Anterior cingulate cortex (tissue), 58 donors: ENCODE measurements around the gene ZFAND3.

Experiments
- DNase-seq, 58 donors: peaks; one replicate each; lab custom pipeline; 2025; lab: John Stamatoyannopoulos, UW

ZFAND3 gene

DNA sequence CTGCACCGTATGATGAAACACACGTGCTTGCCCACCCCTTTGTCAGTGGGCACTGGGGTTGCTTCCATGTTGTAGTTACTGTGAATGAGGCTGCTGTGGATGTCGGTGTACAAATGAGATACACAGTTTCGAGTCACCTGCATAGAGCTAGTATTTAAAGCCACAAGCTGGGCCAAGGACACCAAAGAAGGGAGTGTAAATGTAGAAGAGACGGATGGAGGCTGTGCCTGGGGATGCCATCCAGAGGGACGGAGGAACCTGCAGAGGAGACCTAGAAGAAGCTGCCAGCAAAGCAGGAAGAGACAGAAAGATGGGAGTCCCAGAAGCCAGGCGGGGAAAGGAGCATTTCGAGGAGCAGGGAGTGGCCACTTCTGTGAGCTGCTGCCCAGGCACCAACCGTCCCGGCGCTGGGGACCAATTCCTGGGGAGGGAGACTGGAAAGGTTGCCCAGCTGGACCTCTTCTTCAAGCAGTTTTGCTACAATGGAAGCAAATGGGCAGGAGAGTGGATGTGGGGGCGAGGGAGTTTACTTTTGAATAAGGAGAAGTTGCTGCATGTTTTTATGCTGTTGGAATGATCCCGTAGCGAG lies 339.3 kb downstream of the ZFAND3 start:
- no peak for DNase-seq

DNA sequence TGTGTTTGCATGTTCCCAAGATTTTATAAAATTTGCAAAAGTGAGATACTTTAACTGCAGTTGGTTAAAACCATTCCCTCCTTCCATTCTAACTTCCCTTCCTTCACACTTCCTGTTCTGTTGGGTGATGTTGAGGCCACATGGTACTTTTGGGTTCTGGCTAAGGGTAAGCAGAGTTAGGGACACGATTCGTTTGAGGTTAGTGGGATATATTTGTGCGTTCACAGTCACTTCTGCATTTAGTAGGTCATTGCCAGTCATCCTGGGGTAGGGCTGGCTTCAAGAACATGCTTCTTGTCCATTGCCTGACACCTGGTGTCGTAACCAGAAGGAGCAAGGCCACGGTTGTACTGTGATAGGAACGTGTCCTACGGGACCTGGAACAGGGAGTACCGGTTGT lies 340.1 kb downstream of the ZFAND3 start:
- no peak for DNase-seq

DNA sequence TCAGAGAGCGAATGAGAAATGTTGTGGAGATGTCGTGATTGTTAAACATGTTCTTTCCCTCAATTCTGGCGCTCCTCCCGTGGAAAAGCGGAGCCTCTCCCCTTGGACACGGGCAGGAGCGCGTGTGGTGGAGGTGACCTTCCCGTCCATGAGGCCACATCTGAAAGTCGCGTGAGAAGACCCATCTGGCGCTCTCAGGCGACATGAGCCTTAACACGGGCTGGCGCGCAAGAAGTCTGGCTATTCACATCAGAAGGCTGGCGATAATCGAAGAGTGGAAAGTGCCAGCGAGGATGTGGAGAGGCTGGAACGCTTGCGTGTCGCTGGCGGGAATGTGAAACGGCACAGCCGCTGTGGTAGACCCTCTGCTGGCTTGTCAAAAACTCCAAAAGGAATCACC lies 341.3 kb downstream of the ZFAND3 start:
- no peak for DNase-seq

GRCh38 chr6:38161331-38161730 lies 341.8 kb downstream of the ZFAND3 start:
- DNase-seq, result no peak

DNA sequence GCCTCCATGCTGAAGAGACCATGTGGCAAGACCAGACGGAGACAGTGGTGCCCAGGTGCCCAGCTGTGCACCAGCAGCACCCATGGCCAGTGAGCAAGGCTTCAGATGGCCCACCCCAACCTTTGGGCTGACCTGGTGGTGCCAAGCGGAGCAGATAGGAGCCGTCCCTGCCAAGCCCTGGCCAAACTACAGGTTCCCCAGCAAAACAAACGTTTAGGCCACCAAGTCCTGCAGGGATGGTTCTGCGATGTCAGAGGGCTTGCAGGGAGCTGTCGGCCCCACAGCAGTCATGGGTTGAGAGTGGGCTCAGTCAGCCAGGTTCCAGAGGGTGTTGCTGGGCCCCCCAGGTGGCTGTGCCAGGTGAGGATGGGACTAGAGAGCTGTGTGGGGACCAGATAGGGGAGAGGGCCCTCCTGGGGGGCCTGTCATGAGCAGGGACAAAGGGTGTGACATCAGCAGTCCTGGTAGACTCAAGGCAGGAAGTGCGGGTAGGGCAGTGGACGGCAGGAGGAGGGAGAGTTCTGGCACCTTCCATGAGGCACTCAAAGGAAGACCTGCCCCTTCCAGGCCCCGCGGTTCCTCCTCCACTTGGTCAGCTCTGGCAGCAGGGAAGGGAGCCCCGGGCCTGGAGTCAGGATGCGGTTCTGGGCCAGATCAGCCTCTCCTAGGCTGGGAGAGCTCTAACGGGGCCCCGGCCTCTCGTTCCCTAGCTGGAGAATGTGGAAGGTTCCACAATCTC lies 342.4 kb downstream of the ZFAND3 start:
- no peak for DNase-seq

DNA sequence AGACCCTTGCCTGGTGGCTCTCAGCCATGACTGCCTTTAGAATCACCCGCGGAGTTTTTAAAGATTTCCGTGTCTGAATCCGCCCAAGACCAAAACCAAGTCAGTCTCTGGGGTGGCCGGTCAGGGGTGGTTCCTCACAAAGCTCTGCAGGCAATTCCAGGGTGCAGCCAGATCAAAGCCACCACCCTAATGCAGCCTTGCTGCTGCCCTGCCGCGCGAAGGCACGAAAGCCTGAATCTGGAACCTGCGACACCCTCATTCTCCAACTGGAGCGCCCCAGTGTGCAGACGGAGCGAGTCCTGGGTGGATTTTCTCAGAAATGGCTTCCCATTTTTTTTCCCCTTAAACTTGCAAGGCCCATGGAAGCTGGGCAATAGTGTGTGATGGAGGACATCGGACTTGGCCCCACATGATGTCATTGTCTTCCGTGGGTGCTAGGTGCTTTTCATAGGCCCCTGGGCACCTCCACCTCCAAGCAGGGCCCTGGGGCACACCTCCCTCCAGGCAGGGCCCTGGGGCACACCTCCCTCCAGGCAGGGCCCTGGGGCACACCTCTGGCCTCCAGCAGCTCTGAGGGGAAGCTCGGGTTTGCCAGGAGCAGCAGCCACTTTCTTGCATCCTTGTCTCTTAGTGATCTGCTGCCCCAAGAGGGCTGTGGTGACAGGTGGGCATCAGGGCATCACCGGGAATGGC lies 343.1 kb downstream of the ZFAND3 start:
- DNase-seq, result no peak

- DNase-seq, result no peak
These were observed 343.9 kb downstream of the ZFAND3 start for GRCh38 chr6:38163186-38164130.

GRCh38 chr6:38164131-38164481 lies 344.6 kb downstream of the ZFAND3 start:
- no peak for DNase-seq

DNA sequence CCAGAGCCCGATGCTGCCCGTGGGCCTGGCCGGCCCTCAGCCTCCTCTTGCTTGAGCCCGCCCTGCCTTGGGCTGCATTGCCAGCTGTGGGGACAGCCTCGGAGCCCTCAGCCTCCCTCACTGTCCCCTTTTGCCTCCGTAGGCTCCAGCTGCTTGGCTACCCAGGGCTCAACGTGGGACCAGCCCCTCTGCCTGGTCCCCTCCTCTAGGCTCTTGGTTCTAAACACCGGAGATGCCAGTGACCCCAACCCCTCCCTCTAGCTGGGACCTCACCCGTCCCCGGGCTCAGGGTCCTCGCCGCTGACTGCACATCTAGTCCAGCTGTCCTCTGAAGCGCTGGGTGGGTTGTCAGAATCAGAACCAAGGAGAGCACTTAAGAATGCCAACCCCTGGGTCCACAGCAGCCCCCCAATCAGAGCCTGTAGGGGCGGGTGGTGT lies 345.2 kb downstream of the ZFAND3 start:
- DNase-seq, result no peak

DNA sequence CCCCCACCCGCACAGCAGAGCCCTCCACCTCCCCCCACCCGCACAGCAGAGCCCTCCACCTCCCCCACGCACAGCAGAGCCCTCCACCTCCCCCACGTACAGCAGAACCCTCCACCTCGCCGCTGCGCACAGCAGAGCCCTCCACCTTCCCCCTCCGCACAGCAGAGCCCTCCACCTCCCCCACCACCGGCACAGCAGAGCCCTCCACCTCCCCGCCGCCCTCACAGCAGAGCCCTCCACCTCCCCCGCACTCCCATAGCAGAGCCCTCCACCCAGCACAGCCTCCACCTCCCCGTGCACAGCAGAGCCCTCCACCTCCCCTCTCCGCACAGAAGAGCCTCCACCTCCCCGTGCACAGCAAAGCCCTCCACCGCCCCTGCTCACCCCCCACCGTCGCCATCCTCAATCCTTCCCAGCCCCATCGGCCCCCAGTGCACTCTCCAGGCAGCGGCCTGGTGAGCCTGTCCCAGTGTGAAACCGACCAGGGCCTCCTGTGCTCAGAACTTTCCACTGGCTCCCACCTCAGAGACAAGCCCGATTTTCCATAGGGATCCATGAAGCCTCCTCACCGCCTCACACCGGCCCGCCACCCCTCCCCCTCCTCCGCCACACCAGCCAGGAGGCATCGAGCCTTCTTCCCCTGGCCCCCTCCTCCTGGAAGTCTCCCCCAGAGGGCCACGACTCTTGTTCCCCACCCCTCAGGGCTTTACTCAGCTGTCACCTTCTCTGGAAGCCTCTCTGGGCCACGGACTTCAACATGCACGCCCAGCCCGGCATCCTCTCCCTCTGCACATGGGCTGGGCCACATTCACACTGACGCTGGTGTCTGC lies 347.1 kb downstream of the ZFAND3 start:
- DNase-seq, result no peak

DNA sequence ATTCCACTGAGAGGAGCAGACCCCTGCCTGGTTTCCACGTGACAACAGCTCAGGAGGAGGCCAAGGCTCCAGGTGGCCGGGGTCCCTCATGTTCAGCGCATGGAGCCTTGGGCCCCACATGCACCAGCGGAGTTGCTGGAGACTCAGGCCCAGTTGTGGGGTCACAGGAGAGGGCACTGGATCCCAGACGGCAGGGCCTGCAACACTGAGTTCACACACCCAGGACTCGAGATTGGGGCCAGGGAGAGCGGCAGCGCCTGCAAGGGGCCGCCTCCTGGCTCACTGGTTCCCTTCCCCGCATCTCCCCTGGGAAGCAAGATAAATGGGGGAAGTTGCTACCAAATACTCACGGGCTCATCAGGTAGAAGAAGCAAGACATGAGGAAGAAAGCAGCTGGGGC lies 348.1 kb downstream of the ZFAND3 start:
- DNase-seq, result no peak

DNA sequence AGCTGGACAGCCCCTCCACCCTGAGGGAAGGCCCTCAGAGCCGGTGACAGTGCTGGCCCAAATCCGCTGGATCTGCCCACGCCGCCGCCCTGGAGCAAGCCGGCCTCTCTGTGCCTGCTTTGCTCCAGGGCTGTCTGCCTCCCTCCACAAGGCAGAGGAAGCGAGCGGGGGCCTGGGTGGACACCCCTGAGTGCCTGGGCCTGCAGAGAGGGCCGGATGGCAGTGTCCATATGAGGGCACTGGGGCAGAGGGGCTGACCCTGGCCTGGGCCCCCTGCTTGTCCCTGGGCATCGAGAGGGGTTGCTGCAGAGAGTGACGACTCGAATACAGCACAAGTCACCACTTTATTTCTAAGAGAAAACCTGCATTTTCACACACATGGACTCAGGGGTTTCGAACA lies 348.6 kb downstream of the ZFAND3 start:
- DNase-seq, result no peak

DNA sequence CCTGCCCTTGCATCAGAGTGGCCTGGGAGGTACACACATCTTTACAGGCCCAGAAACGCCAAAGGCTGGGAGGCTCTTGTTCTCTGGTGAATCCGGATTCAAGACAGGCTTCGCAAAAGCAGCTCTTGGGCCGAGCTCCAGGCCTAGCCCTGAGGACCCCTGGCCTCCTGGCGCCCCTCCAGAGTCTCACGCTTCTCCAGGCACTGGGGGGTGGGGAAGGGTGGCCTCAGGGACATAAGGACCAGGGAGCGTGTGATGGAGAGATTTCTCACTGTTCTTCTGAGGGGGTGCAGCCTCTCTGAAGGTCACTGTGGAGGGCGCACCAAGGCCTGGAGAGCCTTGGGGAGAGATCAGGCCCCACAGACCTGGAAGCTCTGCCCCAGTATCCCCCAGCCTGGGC lies 349.2 kb downstream of the ZFAND3 start:
- DNase-seq, result no peak

DNA sequence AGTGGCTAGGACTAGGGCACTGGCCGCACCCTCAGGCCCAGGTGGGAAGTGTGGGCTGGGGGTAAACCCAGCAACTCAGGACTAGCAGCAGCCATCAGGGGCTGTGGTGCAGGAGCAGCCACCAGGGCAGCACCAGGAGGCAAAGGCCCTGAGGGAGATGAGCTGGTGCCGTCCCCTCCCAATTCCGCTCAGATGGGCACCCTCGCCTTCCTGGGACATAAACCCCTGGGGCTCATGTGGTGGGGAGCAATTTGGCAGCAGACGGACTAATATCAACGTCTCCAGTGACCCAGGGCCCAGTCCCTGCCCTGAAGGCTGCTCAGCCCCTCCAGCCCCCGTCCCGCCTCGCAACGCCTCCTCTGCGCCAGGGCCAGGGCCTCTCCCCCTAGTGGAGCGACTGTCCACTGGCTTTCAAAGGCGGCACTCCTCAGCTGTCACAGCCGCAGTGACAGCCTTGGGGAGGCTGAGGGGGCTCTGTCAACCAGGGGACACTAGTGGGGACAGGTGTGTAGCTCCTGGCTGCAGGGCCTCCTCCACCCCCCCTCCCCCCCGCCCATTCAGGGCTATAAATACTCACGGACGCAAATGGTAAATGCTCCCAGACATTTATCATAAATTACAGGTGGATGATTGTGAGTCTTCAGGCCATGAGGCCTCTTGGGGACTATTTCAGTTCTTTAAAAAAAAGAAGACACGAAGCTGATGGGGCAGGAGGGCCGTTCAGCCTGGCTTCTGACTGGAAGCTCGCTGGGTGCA lies 349.9 kb downstream of the ZFAND3 start:
- DNase-seq, result no peak

- no peak for DNase-seq
These were observed 350.5 kb downstream of the ZFAND3 start for GRCh38 chr6:38169977-38170526.

- no peak for DNase-seq
These were observed 351.3 kb downstream of the ZFAND3 start for GRCh38 chr6:38170666-38171355.

DNA sequence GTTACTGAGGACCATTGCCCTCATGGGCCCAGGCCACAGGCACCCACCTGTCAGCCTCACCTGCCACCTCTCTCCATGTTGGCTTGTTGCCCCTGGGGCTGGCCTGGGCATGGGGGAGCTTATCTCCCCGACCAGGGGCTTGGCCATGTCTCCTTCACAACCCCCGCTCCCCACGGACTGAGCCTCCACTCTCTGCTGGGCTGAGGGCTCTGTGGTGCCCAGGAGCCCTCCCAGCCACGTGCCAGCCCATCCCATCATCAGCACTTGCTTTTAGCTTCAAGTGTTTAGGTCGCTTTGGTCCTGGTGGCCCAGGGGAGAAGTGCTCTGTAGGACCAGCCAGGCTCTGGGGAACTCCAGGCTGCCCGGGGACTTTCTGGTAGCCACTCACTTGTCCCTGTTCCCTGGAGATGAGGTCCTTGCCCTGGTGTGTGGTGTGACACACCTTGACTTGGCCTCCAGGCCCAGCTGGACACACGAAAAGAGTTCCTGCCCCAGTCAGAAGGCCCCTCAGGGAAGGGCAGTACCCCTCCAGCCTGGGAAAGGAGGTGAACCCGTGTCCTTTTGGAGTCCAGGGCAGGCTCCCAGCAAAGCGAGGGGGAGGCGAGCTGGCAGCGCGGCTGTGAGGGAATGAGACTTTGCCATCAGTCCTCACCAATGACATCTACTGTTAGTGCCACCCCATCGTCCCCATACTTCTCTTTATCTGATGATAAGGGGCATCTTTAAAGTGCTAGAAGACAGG lies 352.6 kb downstream of the ZFAND3 start:
- no peak for DNase-seq
